HG03378 (cell line): ENCODE results near the gene COL6A3.
A peak's percentile ranks its signal among the peaks of the same experiment; 100 is the strongest.

ENCODE experiments used
- ATAC-seq: cut with Tn5 transposase; IDR thresholded peaks from one replicate; pipeline ENCODE4 v1.9.1; 2021; ENCODE audit warnings: mild to moderate bottlenecking, moderate library complexity; ENCODE audit not compliant: unreplicated experiment

COL6A3 gene

DNA sequence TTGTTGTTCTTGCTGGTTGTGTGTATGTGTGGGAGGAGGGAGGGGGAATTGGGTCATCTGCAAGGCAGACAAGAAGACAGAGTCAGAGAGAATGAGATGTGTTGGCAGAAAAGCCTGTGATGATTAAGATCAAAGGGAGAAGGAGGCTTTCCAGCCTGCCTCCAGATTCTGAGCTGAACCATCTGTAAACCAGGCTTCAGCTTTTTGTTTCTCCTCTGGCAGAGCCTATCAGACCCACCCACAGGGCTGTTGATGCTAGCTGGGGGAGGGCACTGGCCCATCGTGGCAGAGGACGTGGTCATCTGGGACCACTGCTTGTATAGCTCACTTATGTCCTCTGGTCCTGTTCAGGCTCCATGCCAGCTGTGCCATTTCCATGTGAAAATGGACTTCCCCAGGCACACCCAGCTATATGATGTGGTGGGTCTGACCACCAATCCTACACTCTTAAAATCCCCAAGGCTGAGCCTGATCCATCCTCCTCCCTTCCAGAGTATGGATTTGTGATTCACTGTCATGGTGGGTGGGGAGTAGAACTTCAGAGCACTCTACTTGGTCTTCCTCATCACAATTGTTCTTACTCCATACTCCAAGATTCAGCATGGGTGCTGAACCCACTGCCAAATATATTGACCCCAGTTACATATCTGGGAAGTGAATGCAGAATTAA, 27.8 kb upstream of the COL6A3 start:
- no peak for ATAC-seq

DNA sequence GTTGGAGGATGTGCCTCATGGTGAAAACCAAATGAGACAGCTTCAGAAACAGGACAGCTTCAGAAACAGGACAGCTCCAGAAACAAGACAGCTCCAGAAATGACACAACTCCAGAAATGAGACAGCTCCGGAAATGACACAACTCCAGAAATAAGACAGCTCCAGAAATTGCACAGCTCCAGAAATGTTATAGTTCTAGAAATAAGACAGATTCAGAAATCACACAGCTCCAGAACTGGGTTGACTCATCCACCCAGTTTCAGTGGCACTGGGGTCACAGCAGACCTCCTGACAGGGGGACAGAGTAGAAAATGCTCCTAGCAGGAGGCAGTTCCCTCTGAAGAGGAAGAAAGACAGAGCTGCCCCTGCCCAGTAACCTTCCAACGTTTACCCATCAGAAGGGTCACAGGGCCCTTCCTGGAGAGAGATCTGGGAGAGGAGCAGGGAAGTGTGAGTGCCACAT, 26.9 kb upstream of the COL6A3 start:
- ATAC-seq: no peak

DNA sequence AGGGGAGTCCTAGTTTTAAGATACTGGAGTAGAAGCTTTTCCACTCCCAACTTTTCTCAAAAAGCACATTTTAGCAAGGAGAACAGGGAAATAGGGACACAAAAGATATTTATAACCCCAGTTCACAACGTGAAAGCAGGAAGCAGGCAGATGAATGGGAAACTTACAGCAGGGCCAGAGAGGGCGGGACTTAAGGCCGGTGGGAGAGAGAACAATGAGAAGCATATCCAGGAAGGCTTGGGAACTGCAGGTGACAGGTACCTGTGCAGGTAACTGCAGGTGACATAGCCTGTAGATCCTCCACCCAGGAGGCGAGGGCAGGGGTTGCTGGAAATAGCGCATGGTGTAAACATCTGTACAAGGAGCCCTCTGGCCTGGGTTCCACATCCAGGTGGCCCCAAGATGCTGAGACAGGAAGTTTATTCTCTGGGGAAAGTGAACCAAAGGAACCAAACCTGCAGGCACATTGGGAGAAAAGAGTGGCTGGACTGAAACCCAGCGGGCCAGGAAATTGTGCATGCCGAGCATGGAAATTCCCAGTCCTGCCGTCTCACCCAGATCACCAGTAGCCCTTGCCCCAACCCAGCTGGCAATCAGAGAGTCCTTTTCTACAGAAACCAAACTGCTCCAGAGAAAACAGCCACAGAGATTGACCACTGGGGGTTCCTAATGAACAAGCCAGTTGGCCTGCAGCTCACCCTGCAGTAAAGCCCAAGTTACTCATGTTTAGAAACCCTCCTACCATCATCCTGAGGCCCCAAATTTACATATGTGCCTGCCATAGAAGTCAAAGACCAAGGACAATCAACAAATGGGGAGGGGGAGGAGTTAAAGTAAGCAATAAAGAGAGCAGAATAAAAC, 24.3 kb upstream of the COL6A3 start:
- ATAC-seq: no peak

DNA sequence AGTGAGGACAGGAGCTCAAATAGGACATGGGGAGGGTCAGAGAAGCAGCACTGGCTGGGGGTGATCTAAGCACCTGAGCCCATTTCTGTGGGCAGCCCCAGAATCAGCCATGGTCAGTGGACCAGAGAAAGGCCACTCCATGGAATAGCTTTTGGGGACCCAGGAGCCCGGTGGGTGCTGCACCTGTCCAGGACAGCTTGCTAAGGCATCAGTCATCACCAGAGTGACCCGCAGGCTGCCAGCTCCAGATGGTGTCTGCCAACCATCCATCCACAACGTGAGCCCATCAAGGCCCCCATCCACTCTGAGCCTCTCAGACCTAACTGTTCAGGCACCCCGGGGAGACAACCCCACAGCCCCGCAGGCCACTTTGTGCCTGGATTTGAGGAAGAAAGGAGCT, 23.6 kb upstream of the COL6A3 start:
- no peak for ATAC-seq

DNA sequence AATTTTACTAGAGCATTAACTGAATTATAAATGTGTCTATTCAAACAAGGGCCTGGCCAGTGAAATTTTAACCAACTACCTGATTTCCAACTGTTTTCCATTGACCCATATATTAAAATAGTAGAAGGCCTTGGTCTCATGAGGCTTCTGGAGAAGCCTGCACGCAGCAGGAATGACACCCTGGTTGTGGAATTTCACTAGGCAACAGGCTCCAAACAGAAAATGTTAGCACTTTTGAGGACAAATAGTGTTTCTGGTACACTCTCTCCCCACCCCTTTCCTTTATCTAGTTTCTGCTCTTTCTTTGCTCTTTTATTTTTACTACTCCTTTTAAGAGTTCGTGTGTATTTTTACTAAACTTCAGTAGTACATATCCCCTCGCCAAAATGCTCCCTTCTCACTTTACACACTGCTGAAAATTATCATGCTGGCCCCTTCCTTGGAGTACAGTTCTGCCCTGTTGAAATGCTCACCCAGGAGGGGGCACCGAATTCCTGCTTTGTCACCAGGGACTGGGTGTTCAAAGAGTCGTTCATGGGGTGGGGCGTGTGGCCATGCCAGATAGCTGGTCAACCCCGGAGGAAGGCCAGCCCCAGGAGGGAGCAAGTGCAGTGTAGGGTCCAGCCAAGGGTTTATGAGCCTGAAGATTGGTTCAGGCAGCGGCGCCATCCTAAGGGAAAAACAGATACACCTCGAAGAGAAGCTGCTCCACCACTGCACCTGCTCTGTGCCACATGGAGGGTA, 22.1 kb upstream of the COL6A3 start:
- ATAC-seq: no peak

DNA sequence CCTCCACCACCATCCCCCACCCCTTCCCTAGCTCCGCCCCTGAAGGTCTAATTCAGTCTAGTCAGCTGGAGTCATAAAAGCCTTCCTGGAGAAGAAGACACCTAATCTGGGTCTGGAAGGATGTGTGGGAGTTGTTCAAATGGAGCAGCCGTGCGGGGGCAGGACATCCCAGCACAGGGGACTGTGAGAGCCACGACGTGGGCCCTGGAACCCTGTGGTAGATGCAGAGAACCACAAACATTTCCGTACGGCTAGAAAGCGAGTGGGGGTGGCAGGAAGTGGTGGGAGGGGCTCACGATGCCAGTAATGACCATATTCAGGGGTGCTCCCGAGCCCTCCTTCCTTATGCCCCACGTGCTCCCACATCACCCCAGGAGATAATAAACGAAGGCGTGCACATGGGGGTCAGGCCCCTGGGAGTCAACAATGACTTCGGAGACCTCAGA, 20.9 kb upstream of the COL6A3 start:
- ATAC-seq: peak; percentile 60

DNA sequence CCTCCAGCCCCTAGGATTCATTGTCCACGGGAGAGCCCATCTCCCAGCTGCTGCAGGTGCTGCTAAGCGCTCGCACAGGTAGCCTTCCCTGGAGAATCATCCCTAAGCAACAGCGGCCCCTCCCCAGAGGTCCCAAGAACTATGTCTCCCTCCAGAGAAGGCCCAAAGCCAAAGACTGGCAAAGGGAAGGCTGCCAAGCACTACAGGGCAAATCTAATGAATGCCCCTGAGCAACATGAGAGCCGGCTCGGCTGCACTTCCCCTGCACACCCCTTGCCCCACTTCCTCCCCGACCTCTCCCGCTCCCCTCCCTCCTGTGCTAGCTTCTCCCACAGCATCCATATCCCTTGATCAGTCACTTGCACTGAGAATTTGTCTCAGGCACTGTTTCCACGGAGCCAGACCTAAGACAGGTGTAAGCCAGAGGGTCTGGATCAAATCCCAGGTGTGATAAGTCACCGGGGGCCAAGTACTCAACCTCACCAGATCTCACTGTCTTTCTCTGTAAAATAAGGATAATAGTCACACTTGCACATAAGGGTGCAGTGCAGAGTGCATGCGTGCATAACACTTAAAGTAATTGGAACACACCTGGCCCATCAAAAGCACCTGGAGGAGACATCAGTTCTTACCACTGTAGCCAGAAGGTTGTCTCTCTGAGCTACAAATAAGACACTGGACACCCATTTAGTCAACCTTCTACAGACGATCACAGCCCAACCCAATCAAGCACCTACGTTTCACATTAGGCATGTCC, 20.1 kb upstream of the COL6A3 start:
- no peak for ATAC-seq

DNA sequence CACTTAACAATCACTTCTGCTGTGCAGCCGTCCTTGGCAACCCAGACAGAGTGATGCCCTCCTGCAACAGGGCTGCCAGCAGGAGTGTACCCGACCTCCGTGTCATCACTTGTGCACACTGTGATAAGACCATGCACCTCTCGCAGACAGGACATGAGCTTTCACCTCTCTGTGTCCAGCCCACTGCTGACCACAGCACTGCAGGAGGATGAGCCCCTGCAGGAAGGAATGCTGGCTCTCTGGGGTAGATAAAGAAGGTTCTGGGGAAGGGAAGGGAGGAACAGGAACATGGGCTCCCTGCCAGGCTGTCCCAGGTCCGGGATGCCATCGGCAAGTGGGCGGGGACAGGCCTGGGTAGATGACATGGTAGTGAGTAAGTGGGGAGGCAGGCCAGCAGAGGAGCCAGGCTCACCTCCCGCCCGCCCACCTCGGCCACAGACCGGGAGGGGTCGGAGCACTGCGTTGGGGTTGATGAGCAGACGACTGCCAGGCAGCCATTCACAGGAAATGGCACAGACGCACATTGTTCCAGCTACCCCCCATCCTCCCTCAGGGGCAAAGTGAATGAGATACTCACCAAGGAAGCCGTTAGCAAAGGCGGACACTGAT, 18.6 kb upstream of the COL6A3 start:
- no peak for ATAC-seq

DNA sequence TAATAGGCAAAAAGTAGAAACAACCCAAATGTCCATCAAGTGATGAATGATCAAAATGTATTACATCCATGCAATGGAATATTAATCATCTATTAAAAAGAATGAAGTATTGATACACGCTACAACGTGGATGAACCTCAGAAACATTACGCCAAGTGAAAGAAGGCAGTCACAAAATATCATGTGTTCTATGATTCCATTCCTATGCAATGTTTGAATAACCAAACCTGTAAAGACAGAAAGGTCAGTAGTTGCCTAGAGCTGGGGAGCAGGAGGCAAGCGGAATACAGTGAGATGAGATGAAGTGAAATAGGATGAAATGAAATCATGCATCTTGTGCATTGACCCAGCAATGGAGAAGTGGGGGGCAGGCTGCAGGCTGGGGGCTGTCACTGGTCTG, 17.9 kb upstream of the COL6A3 start:
- no peak for ATAC-seq

DNA sequence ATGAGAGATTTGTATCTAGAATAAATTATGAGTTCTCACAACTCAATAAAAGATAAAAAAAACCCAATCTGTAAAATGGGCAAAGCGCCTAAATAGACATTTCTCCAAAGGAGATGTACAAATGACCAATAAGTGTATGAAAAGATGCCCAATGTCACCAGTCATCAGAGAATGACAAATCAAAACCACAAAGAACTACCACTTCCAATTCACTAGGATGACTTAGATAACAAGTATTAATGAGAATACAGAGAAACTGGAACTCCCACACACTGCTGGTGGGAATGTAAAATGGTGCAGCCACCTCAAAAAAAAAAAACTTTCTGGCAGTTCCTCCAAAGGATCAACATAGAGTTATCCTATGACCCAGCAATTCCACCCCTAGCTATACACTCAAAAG, 17.4 kb upstream of the COL6A3 start:
- no peak for ATAC-seq

DNA sequence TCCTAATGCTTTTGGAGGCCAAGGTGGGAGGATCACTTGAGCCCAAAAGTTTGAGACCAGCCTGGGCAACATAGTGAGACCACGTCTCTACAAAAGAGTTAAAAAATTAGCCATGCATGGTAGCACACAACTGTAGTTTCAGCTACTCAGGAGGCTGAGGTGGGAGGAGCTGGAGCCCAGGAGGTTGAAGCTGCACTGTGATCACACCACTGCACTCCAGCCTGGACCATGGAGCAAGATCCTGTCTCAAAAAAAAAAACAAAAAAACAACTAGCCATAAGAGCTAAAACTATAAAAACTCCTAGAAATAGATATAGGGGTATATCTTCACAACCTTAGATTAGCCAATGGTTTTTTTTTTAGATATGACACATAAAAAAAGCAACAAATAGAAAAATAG, 16.9 kb upstream of the COL6A3 start:
- no peak for ATAC-seq

DNA sequence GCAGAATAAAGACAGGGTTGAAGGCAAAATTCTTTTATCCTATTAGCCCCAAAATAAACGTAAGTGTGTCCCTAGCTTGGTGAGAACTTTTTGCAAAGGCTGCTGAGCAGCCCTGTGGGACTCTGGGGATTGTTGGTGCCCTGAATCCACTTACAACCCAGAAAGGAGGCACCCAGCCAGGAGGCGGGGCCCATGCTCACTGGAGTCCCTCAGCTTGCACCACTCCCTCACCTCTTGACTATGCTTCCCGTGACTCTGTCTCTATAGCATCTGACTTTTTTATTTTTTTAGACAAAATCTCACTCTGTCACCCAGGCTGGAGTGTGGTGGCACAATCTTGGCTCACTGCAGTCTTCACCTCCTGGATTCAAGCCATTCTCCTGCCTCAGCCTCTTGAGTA, 15.8 kb upstream of the COL6A3 start:
- no peak for ATAC-seq

DNA sequence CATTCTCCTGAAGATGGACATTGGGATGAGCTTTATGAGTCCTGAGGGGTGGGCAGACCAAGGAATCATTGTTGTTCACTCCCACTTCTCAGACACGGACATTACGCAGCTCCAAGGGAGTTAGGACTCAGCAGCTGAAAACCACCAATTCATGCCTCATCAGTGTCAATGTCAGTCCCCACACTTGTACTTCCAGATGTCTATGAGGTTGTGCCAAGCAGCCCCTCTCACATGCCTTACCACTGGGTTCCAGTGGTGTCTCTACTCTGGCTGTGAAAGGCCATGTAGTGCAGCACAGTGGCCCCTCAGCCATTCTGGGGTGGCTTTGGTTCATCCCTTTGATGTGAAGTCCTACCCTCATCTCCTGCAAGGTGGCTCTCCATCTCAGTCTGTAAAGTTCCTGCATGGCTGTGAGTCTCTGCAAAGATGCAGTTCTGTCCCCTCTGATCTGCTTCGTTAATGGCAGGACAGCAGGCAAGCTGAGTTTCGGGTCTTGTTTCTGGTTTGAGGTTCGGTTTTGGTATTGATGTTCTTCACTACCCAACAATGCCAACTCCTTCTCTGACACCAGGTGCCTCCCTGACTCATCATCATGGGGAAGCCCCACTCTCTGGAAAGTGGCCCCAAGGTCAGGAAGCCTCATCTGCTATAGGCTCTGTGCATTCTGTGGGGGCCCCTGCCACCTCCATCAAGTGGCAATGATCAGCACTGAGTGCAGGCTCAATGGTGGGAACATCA, 14.0 kb upstream of the COL6A3 start:
- ATAC-seq: peak; percentile 76

DNA sequence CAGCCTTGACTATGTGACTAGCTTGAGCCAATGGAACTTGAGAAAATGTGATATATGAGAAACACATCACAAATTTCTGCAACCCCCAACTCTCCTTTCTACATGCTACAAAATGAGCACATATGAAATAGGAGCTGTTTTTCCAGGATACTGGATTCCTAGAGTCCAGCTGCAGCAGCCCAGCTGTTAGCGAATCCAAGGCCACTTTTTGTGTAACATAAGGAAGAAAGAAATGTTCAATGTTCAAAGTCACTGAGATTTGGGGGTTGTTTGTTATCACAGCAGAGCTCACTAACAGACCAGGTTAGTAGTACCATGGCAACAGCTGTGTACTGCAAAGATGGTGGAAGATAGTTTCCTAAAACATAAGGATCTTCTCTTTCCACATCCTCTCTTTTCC, 12.6 kb upstream of the COL6A3 start:
- ATAC-seq: no peak

DNA sequence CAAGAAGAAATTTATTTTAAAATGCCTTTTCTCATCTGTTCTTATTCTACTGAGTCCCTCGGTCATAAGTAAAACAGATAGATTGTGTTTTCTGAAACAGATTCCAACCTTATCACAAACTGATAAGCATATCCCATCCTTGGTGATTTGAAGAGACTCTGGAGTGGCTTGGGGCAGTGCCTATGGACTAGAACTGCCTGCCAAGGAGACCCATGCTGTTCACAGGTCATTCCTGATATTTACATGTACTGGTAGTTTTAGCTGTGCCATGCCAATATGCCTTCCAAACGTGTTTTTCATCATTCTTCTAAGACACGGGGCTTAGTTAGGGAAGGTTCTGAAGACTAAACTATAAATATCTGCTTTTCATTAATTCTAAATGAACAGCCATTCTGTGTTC, 11.4 kb upstream of the COL6A3 start:
- no peak for ATAC-seq

DNA sequence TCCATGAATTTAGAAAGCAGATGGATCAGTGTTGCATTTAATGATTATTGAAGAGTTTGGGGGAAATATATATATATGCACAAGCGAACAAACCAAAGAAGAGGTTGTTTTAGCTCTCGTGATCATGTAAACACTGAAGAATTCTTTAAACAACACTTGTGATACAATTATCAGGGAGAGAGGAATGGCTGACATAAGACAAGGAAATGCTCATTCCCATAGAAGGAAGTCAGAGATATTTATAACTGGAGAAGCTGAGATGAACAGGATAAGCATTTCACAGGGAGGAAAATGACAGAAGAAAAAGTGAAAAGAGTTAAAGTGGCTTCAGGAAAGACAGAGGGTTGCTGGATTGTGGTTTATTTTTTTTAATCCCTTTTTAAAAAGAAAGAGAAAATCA, 10.6 kb upstream of the COL6A3 start:
- no peak for ATAC-seq

DNA sequence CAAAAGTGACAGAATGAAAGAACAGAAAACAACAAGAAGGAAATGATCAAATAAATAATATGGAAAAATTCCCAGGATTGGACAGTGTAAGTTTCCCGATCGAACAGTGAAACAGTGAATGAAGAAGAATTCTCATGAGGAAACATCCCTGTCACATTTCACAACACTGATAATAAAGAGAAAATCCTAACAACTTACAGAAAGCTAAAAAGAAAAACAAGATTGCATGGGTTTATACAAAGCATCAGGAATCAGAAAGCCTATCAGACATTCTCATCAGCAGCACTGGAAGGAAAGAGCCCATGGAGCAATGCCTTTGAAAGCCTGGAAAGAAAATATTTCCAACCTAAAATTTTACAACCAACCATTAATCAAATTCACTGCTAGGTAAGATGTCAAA, 9.9 kb upstream of the COL6A3 start:
- no peak for ATAC-seq

DNA sequence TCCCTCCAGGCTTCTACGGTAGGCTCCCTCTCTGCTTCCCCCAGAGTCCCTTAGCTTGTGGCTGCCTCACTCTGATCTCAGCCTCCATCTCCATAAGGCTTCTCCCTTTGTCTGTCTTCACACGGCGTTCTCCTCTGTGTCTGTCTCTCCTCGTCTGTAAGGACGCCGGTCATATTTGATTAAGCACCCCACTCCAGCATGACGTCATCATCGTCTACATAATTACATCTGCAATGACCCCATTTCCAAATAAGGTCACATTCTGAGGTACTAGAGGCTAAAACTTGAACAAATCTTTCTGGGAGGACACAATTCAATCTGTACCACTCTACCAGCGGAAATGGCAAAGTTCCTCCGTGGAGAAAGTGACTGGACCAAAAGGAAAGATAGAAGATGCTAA, 8.3 kb upstream of the COL6A3 start:
- no peak for ATAC-seq

DNA sequence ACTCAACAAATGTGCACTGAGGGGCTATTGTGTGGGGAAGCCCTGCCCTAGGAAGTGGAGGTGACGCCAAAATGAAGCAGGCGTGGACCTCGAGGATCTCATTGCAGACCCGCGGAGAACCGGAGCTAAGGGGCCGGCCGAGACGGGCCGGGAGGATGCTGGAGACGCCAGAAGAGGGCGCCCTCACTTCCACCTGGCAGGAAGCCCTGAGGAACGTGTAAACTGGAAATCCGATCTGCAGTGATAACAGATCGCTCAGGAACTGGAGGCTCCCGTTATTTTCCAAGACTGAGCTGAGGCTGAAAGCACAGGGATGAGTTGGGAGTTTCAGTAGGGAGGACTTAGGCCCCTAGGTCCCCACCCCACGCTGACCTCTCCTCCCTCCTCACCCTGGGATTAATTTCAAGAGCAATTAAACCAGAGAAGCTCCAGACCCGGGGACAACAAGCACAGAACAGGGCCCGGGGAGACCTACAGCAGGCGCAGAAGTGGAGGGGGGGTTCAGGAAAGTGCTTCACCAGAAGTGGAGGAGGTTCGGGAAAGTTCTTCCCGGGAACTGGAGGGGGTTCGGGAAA, 7.7 kb upstream of the COL6A3 start:
- ATAC-seq: no peak

DNA sequence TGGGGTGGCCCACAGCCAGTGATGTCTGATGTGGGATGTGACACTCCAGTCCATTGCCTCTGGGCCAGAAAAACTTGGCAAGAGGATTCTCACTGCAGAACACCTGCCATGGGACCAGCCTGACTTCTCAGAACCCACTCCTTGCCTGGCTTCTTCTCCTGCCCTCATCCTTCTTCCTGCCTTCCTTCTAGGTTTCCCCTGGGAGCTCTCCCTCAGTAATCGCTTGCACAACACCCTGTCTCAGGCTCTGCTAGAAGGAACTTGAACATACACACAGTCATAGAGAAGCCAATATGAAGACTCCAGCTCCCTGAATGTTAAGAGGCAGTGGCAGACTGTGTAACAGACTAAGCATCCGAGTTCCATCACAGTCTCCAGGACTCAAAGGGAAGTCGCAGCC, 4.3 kb upstream of the COL6A3 start:
- no peak for ATAC-seq
